ENCODE measurements around the gene BBS2.
A peak's percentile ranks its signal among the peaks of the same experiment; 100 is the strongest.

The BBS2 gene

DNA sequence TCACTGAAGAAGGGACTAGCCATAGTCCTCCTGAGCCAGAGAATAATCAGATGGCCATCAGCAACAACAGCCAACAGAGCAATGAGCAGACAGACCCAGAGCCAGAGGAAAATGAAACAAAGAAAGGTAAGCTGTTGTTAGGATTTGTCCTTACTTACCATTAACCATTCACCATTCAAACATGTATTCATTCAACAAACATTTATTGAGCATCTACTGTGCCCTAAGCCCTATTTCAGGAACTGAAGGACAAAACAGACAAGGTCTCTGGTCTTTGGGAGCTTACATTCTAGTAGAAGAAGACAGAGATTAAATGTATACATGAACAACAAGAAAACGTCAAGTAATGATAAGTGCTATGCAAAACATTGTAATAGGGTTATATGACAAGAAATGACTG, 49.2 kb downstream of the BBS2 start:
- Histone ChIP-seq H3K9me3 (ENCODE audit: control insufficient read depth in 1 of 2, low read length in 2 of 2) (no peaks in the 10 kb centered on the region), H3K4me3 (ENCODE audit: low read depth in 1 of 2, low read length in 2 of 2) (no peak overlapping the region), H3K4me1 (ENCODE audit: control insufficient read depth in 1 of 2, insufficient read depth in 2 of 2, low read length in 2 of 2) (no peaks in the 10 kb centered on the region), H3K36me3 (ENCODE audit: control insufficient read depth in 1 of 2, insufficient read depth in 2 of 2, low read length in 2 of 2) (peaks cover 70 to 94% of the 10 kb centered on the region in 2 donors), H3K27me3 (ENCODE audit: low read depth, low read length) (no peaks in the 10 kb centered on the region), H3K27ac (ENCODE audit: low read length) (no peak overlapping the region)

DNA sequence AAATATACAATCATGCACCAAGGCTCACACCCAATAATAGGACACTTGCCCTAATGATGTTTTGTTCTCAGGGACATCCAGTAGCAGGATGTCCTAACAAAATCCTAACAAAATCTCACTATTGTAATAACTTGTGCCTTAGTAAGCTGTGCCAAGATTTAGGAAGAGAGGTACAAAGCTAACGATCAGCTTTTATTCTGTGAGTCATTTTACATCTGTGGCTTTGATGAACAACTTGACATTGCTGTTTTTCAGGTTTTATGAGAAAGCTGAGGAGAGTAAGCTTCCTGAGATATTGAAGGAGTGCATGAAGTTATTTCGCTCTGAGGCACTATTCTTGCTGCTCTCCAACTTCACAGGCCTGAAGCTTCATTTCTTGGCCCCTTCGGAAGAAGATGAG, 49.6 kb downstream of the BBS2 start:
- no peaks in the 10 kb centered on the region for H3K9me3 ChIP-seq (ENCODE audit: control insufficient read depth in 1 of 2, low read length in 2 of 2)
- peaks cover 70 to 93% of the 10 kb centered on the region in 2 donors for H3K36me3 ChIP-seq (ENCODE audit: control insufficient read depth in 1 of 2, insufficient read depth in 2 of 2, low read length in 2 of 2)
- no peaks in the 10 kb centered on the region for H3K4me1 ChIP-seq (ENCODE audit: control insufficient read depth in 1 of 2, insufficient read depth in 2 of 2, low read length in 2 of 2)
- H3K4me3 ChIP-seq (ENCODE audit: low read depth in 1 of 2, low read length in 2 of 2), result no peak overlapping the region
- no peaks in the 10 kb centered on the region for H3K27me3 ChIP-seq (ENCODE audit: low read depth, low read length)
- H3K27ac ChIP-seq (ENCODE audit: low read length), result no peak overlapping the region

DNA sequence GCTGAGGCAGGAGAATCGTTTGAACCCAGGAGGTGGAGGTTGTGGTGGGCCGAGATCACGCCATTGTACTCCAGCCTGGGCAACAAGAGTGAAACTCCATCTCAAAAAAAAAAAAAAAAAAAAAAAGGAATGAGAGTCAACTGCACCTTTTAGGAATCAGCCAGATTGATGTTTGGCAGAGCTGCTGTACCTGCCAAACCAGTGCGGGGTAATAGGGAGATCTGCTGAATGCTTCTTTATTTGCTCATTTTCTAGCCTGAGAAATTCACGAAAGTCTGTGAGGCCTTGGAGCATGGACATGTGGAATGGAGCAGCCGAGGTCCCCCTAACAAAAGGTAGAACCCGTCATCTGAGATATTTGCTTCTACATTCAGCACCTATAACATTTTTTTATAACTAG, 50.1 kb downstream of the BBS2 start:
- H3K27me3 ChIP-seq (ENCODE audit: low read depth, low read length), result no peaks in the 10 kb centered on the region
- no peaks in the 10 kb centered on the region for H3K9me3 ChIP-seq (ENCODE audit: control insufficient read depth in 1 of 2, low read length in 2 of 2)
- H3K27ac ChIP-seq (ENCODE audit: low read length), result no peak overlapping the region
- H3K4me1 ChIP-seq (ENCODE audit: control insufficient read depth in 1 of 2, insufficient read depth in 2 of 2, low read length in 2 of 2), result no peaks in the 10 kb centered on the region
- H3K36me3 ChIP-seq (ENCODE audit: control insufficient read depth in 1 of 2, insufficient read depth in 2 of 2, low read length in 2 of 2), result peaks cover 65 to 90% of the 10 kb centered on the region in 2 donors
- H3K4me3 ChIP-seq (ENCODE audit: low read depth in 1 of 2, low read length in 2 of 2), result no peak overlapping the region

DNA sequence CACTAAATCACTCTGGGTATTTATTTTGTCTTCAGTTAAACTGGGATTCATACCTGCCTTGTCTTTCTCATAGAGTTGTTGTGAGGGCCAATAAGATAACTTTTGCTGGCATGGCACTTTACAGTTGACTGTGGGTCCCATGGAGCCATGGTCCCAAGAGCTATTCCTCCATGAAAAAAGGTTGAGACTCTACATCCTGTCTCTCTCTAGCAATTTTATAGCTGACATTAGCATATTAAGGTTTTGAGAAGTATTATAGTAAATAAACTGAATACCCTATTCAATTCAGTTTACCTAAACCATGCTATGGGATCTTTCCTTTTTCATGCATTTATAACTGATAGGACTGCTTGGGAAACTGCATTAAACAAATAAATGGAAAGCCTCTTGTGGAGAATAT, 51.0 kb downstream of the BBS2 start:
- Histone ChIP-seq H3K36me3 (ENCODE audit: control insufficient read depth in 1 of 2, insufficient read depth in 2 of 2, low read length in 2 of 2) (peaks cover 70 to 93% of the 10 kb centered on the region in 2 donors), H3K9me3 (ENCODE audit: control insufficient read depth in 1 of 2, low read length in 2 of 2) (no peaks in the 10 kb centered on the region), H3K27ac (ENCODE audit: low read length) (no peak overlapping the region), H3K4me3 (ENCODE audit: low read depth in 1 of 2, low read length in 2 of 2) (no peak overlapping the region), H3K27me3 (ENCODE audit: low read depth, low read length) (no peaks in the 10 kb centered on the region), H3K4me1 (ENCODE audit: control insufficient read depth in 1 of 2, insufficient read depth in 2 of 2, low read length in 2 of 2) (no peaks in the 10 kb centered on the region)

DNA sequence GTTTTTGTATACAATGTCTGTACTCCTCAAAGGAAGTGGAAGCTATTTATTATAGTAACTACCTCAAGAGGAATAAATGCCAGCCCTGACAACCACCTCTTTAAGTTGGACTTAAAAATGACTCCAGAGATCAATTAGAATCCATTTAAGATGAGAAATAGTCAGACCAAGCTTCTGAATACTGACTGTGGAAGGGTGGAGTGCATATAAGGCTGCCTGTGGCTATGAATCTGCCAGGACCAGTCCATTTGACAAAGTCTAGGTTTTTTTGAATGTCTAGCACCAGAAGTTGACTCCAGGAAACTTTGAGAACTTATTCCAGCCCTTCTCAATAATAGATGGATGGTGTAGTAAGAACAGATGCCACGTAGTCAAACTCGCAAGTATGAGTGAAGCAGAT, 53.5 kb downstream of the BBS2 start:
- no peak overlapping the region for H3K27ac ChIP-seq (ENCODE audit: low read length)
- no peak overlapping the region for H3K4me3 ChIP-seq (ENCODE audit: low read depth in 1 of 2, low read length in 2 of 2)
- no peaks in the 10 kb centered on the region for H3K27me3 ChIP-seq (ENCODE audit: low read depth, low read length)
- no peaks in the 10 kb centered on the region for H3K4me1 ChIP-seq (ENCODE audit: control insufficient read depth in 1 of 2, insufficient read depth in 2 of 2, low read length in 2 of 2)
- H3K9me3 ChIP-seq (ENCODE audit: control insufficient read depth in 1 of 2, low read length in 2 of 2), result no peaks in the 10 kb centered on the region
- peaks cover 70 to 82% of the 10 kb centered on the region in 2 donors for H3K36me3 ChIP-seq (ENCODE audit: control insufficient read depth in 1 of 2, insufficient read depth in 2 of 2, low read length in 2 of 2)

DNA sequence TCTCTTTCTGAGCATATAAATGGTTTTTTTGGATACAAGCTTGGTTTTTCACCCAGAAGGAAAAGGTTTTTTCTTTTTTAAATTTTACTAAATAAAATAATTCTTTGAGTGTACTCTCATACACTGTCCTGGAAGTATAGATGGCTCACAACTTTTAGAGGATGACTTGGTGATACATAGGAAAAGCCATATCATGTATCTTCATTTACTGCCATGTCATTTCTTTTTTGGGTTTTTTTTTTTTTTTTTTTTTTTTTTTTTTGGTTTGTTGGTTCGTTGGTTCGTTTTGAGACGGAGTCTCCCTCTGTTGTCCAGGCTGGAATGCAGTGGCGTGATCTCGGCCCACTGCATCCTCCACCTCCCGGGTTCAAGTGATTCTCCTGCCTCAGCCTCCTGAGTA, 56.7 kb downstream of the BBS2 start:
- Histone ChIP-seq H3K27me3 (ENCODE audit: low read depth, low read length) (no peaks in the 10 kb centered on the region), H3K36me3 (ENCODE audit: control insufficient read depth in 1 of 2, insufficient read depth in 2 of 2, low read length in 2 of 2) (peaks cover 56 to 69% of the 10 kb centered on the region in 2 donors), H3K4me3 (ENCODE audit: low read depth in 1 of 2, low read length in 2 of 2) (no peak overlapping the region), H3K4me1 (ENCODE audit: control insufficient read depth in 1 of 2, insufficient read depth in 2 of 2, low read length in 2 of 2) (no peaks in the 10 kb centered on the region), H3K9me3 (ENCODE audit: control insufficient read depth in 1 of 2, low read length in 2 of 2) (no peaks in the 10 kb centered on the region), H3K27ac (ENCODE audit: low read length) (no peak overlapping the region)

DNA sequence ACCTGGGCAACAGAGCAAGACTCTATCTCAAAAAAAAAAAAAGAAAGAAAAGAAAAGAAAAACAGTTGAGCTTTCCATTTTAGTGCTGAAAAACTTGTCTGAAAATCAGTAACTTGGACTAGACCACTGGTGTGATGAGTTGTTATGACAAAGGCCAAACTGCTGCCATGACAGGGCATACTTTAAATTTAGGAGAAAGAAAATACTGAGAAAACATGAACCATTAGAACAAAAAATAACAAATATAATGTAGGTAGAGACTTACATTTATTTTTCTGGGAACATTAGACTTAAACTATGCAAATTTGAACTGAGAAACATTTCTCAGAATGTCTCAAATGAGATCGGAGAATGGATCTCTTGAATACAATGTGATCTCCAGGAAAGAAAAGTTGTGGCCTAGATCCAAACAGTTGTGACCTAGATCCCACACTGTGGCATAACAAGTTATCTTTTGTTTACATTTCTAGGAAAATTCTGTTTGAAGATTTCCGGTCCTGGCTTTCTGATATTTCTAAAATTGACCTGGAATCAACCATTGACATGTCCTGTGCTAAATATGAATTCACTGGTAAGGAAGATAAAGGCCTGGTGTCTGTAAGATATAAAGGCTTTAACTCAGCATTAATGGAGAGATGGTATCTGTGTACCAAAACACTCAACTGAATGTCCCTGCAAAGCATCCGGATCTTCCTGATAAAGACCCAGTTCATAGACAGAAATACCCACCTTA, 57.6 kb downstream of the BBS2 start:
- H3K27ac ChIP-seq (ENCODE audit: low read length), result no peak overlapping the region
- no peaks in the 10 kb centered on the region for H3K27me3 ChIP-seq (ENCODE audit: low read depth, low read length)
- no peaks in the 10 kb centered on the region for H3K9me3 ChIP-seq (ENCODE audit: control insufficient read depth in 1 of 2, low read length in 2 of 2)
- H3K36me3 ChIP-seq (ENCODE audit: control insufficient read depth in 1 of 2, insufficient read depth in 2 of 2, low read length in 2 of 2), result peaks cover 52 to 65% of the 10 kb centered on the region in 2 donors
- H3K4me3 ChIP-seq (ENCODE audit: low read depth in 1 of 2, low read length in 2 of 2), result no peak overlapping the region
- no peaks in the 10 kb centered on the region for H3K4me1 ChIP-seq (ENCODE audit: control insufficient read depth in 1 of 2, insufficient read depth in 2 of 2, low read length in 2 of 2)

DNA sequence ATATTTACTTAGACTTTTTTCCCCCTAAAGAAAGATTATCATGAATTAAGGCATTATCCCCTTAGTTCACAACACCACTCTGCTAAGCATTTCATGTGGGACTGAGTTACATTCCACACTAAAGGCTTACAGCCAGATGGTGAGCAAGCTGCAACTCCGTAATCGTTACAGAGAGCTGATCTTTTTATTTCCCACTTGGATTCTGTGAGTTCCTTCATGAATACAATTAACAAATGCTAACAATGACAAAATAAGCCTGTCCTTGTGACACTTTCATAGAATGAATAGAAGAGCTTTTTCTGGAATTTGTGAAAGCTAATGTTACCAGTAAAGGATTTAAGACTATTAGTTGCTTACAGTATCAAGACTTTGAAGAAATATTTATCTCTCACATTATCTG, 59.7 kb downstream of the BBS2 start:
- Histone ChIP-seq H3K27me3 (ENCODE audit: low read depth, low read length) (no peaks in the 10 kb centered on the region), H3K27ac (ENCODE audit: low read length) (no peak overlapping the region), H3K9me3 (ENCODE audit: control insufficient read depth in 1 of 2, low read length in 2 of 2) (no peaks in the 10 kb centered on the region), H3K4me1 (ENCODE audit: control insufficient read depth in 1 of 2, insufficient read depth in 2 of 2, low read length in 2 of 2) (no peaks in the 10 kb centered on the region), H3K4me3 (ENCODE audit: low read depth in 1 of 2, low read length in 2 of 2) (no peak overlapping the region), H3K36me3 (ENCODE audit: control insufficient read depth in 1 of 2, insufficient read depth in 2 of 2, low read length in 2 of 2) (peaks cover 49 to 66% of the 10 kb centered on the region in 2 donors)

DNA sequence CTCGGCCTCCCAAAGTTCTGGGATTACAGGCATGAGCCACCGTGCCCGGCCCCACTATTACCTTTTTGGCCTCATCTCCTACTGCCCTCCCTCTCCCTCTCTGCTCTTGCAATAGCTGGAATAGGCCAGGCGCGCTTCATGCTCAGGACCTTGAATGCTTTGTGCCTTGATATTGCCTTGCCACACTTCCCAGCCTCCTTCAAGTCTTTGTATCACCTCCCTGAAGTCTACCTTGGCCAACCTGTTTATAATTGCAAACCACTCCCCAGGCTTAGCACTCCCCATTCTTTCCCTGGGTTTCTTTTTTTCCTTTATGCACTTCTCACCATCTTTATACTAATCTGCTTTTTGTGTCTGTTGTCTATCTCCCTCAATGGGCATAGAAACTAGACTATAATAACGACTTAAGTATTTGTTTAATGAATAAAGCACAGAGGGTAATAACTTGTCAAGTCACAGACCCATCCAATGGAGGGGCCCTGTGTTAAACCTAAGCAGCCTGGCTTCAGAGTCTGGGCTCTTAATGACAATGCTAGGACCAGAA, 61.8 kb downstream of the BBS2 start:
- H3K9me3 ChIP-seq (ENCODE audit: control insufficient read depth in 1 of 2, low read length in 2 of 2), result no peaks in the 10 kb centered on the region
- H3K4me3 ChIP-seq (ENCODE audit: low read depth in 1 of 2, low read length in 2 of 2), result no peak overlapping the region
- H3K4me1 ChIP-seq (ENCODE audit: control insufficient read depth in 1 of 2, insufficient read depth in 2 of 2, low read length in 2 of 2), result peaks cover 0 to 4% of the 10 kb centered on the region in 2 donors
- H3K27me3 ChIP-seq (ENCODE audit: low read depth, low read length), result no peaks in the 10 kb centered on the region
- no peak overlapping the region for H3K27ac ChIP-seq (ENCODE audit: low read length)
- H3K36me3 ChIP-seq (ENCODE audit: control insufficient read depth in 1 of 2, insufficient read depth in 2 of 2, low read length in 2 of 2), result peaks cover 45 to 69% of the 10 kb centered on the region in 2 donors

DNA sequence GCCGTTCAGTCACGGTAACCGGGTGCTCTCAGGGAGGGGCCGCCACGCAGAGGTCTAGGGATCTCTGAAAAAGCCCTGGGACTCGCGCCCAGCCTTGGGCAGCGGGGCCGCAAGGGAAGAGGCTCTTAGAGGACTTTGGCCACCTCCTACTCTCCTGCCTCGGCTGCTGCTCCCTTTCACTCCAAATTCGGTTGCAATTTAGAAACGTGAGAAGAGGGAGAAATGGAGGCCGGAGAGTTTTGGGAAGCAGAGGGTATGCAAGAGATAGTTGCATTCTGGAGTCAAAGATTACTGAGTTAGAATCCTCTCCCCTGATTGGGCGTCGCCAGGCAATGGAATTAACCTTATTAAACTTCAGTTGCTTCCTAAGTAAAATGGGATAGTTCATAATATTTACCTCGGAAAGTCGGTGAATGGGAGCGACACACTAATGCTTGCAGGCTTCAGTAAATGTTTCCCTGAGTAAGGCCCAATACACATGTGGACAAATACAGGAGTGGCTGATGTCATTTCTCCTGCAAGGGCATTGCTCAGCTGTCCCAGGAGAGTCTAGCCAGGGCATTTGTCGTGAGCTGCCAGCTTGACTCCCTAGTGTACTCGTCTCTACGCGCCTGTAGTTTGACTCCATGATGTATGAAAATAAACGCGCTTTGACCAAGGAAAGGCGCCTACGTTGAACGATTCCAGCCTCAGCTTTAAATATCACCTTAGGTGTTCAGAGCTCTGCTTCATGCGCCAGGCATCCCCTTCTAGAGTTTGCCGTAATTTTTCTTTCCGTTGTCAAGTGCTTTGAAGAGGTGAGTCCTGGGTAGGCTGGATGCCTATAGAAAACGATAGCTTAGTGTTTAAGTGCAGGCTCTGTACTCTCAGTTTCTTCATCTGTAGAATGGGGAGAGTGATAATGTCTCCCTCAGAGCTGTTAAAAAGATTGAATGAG, 67.8 kb downstream of the BBS2 start:
- Histone ChIP-seq H3K27me3 (ENCODE audit: low read depth, low read length) (no peaks in the 10 kb centered on the region), H3K9me3 (ENCODE audit: control insufficient read depth in 1 of 2, low read length in 2 of 2) (no peaks in the 10 kb centered on the region), H3K4me3 (ENCODE audit: low read depth in 1 of 2, low read length in 2 of 2) (peak overlapping the region; percentile 98 to 99), H3K36me3 (ENCODE audit: control insufficient read depth in 1 of 2, insufficient read depth in 2 of 2, low read length in 2 of 2) (peaks cover 28 to 35% of the 10 kb centered on the region in 2 donors), H3K27ac (ENCODE audit: low read length) (peak overlapping the region; percentile 82), H3K4me1 (ENCODE audit: control insufficient read depth in 1 of 2, insufficient read depth in 2 of 2, low read length in 2 of 2) (peaks cover 18 to 30% of the 10 kb centered on the region in 2 donors)

DNA sequence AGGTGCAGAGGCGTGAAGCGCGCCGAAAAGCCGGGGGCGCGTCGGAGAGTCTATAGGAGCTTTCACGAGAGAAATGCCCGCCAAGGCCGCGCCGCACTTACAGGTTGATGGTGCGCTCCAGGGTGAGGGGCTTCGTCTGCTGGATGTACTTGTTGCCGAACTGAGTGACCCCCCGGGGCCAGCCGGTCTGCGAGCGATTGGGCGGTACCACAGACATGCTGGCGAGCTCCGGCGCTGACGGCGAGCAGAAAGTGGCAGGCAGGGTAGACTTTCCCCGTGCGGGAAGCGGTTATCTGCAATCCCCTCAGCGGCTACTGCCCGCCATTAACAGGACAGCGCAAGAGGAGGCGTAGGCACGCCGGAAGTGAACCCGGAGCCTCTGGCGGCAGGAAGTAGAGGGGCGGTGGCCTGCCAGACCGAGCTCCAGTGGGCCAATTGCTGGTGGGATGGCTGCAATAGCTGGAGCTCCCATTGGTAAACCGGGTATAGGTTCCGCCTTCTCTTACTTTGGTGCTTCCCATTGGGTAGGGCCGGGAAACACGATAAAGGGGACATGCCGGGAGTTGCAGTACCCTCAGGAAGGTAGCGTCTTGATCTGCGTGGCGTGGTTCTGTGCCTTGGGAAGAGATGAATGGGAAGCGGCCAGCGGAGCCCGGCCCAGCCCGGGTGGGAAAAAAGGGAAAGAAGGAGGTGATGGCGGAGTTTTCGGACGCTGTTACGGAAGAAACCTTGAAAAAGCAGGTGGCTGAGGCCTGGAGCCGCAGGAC, 68.7 kb downstream of the BBS2 start, which contains the start of the genes NUDT21 and OGFOD1:
NUDT21 (minus strand) TSS at position 347 of the 767 bp plus-strand sequence; CDS start at position 217, 130 bp downstream.
OGFOD1 (plus strand) TSS at position 569 of the 767 bp plus-strand sequence; CDS start at position 628, 59 bp downstream.
- Histone ChIP-seq H3K9me3 (ENCODE audit: control insufficient read depth in 1 of 2, low read length in 2 of 2) (no peaks in the 10 kb centered on the region), H3K27me3 (ENCODE audit: low read depth, low read length) (no peaks in the 10 kb centered on the region), H3K27ac (ENCODE audit: low read length) (peak within 1 kb of the TSS; percentile 82), H3K36me3 (ENCODE audit: control insufficient read depth in 1 of 2, insufficient read depth in 2 of 2, low read length in 2 of 2) (peaks cover 26 to 31% of the 10 kb centered on the region in 2 donors), H3K4me1 (ENCODE audit: control insufficient read depth in 1 of 2, insufficient read depth in 2 of 2, low read length in 2 of 2) (peaks cover 18 to 30% of the 10 kb centered on the region in 2 donors), H3K4me3 (ENCODE audit: low read depth in 1 of 2, low read length in 2 of 2) (peak within 1 kb of the TSS; percentile 98 to 99)
